GM12878 (cell line): ENCODE results near the gene GFRA1. TPM values are rescaled to one million over a fixed set of nuclear protein-coding genes. Genes with fewer than 3 reads are reported as not detected.

Source experiments
- ATAC-seq: fragments of 200-7000 bp; cut with Tn5 transposase; 3 replicates; pipeline ENCODE4 v1.9.1; 2020; ENCODE audit warnings: mild to moderate bottlenecking, moderate library complexity
- BruUV-seq: library from RNA; stranded (reverse); fragments of 400-500 nt; replicated peaks from 2 replicates; lab custom pipeline; 2021; lab: Mats Ljungman, UMichigan
- CTCF ChIA-PET: fragments of 300-600 bp; sonication (Branson Sonifier 250); formaldehyde crosslinking; extraction: SDS; loops from one replicate; lab custom pipeline; 2021; ENCODE audit warnings: inconsistent platforms; lab: Yijun Ruan, JAX
- POLR2A ChIA-PET: fragments of 350-600 bp; formaldehyde crosslinking; extraction: SDS; loops from one replicate; lab custom pipeline; 2021; ENCODE audit warnings: inconsistent platforms; lab: Charles Lee
- RAD21 ChIA-PET: fragments of 300-600 bp; sonication (Branson Sonifier 250); formaldehyde crosslinking; loops from one replicate; lab custom pipeline; 2023; ENCODE audit warnings: antibody characterized with exemption; ENCODE audit not compliant: unreplicated experiment; lab: Charles Lee
- SMC1A ChIA-PET: fragments of 300-600 bp; sonication (Branson Sonifier 250); formaldehyde crosslinking; loops from one replicate; lab custom pipeline; 2023; ENCODE audit not compliant: unreplicated experiment, uncharacterized antibody; lab: Charles Lee
- DNase-seq: peaks from one replicate; pipeline ENCODE4 v3.0.0-alpha.2; 2011; ENCODE audit warnings: low read depth, low spot score
- FAIRE-seq: peaks from 3 replicates; lab custom pipeline; 2011; peaks lifted over from hg19 to GRCh38; lab: Jason Lieb, UNC
- H2AFZ ChIP-seq: 2 replicates; pipeline ENCODE4 v1.6.0; 2011; ENCODE audit warnings: low read depth, low read length, control low read depth; ENCODE audit not compliant: control insufficient read depth
- H3K27ac ChIP-seq: 2 replicates; pipeline ENCODE4 v1.5.1; 2011; ENCODE audit warnings: control low read depth; ENCODE audit not compliant: control insufficient read depth, insufficient read depth
- H3K27me3 ChIP-seq, 2 experiments: replicated peaks in 1 of 2; 2 replicates each; pipeline versions ENCODE4 v1.6.0 to v1.6.1; 2011; ENCODE audit warnings: low read length in 1 of 2; ENCODE audit not compliant: control insufficient read depth in 2 of 2, insufficient read depth in 2 of 2
- H3K36me3 ChIP-seq, 2 experiments: 2 replicates each; pipeline ENCODE4 v1.5.1; 2011; ENCODE audit warnings: low read length in 1 of 2; ENCODE audit not compliant: control insufficient read depth in 2 of 2, insufficient read depth in 2 of 2
- H3K4me1 ChIP-seq: 2 replicates; pipeline ENCODE4 v1.6.1; 2011; ENCODE audit warnings: mild to moderate bottlenecking, low read length, moderate library complexity, mixed read lengths; ENCODE audit not compliant: control insufficient read depth, insufficient read depth
- H3K4me2 ChIP-seq: 2 replicates; pipeline ENCODE4 v1.6.0; 2011; ENCODE audit warnings: control low read depth; ENCODE audit not compliant: control insufficient read depth, insufficient read depth
- H3K4me3 ChIP-seq: fragments of 200-600 bp; sonication (generic); 2 replicates; pipeline ENCODE4 v1.5.1; 2016
- H3K79me2 ChIP-seq: 2 replicates; pipeline ENCODE4 v1.6.0; 2011; ENCODE audit warnings: low read length; ENCODE audit not compliant: control insufficient read depth, insufficient read depth
- H3K9ac ChIP-seq: 2 replicates; pipeline ENCODE4 v1.8.0; 2011; ENCODE audit warnings: low read length, control low read depth, mixed read lengths; ENCODE audit not compliant: control insufficient read depth, insufficient read depth
- H3K9me3 ChIP-seq: replicated peaks from 3 replicates; pipeline ENCODE4 v1.5.1; 2011; ENCODE audit warnings: mild to moderate bottlenecking, low read length; ENCODE audit not compliant: control insufficient read depth, insufficient read depth
- H4K20me1 ChIP-seq: 2 replicates; pipeline ENCODE4 v1.6.0; 2011; ENCODE audit not compliant: control insufficient read depth, insufficient read depth
- CHD2 ChIP-seq: IDR thresholded peaks from 2 replicates; pipeline ENCODE4 v1.6.1; 2011; ENCODE audit warnings: low read depth, low read length, improper control_type of control experiment, borderline replicate concordance
- CREM ChIP-seq: IDR thresholded peaks from 2 replicates; pipeline ENCODE4 v1.6.1; 2014; ENCODE audit warnings: antibody characterized with exemption, low read depth
- EZH2 ChIP-seq: IDR thresholded peaks from 2 replicates; pipeline ENCODE4 v1.6.1; 2012; ENCODE audit warnings: low read depth, mild to moderate bottlenecking, control low read depth, inconsistent platforms, low read length, borderline replicate concordance; ENCODE audit not compliant: control insufficient read depth
- IRF3 ChIP-seq: fragments of 450-650 bp; IDR thresholded peaks from 2 replicates; pipeline ENCODE4 v1.6.1; 2014; ENCODE audit warnings: mild to moderate bottlenecking
- JUNB ChIP-seq: IDR thresholded peaks from 2 replicates; pipeline ENCODE4 v1.6.1; 2016; ENCODE audit warnings: antibody characterized with exemption, mild to moderate bottlenecking
- RB1 ChIP-seq: fragments of 450-650 bp; formaldehyde crosslinking; IDR thresholded peaks from 2 replicates; pipeline ENCODE4 v1.6.1; 2017; ENCODE audit warnings: mild to moderate bottlenecking, borderline replicate concordance
- SMAD1 ChIP-seq: fragments of 450-650 bp; IDR thresholded peaks from 2 replicates; pipeline ENCODE4 v1.6.1; 2018; ENCODE audit warnings: mild to moderate bottlenecking, low read depth; ENCODE audit not compliant: partially characterized antibody
- YBX1 ChIP-seq: fragments of 450-650 bp; IDR thresholded peaks from 2 replicates; pipeline ENCODE4 v1.6.1; 2016; ENCODE audit warnings: antibody characterized with exemption
- YY1 ChIP-seq: IDR thresholded peaks from 2 replicates; pipeline ENCODE4 v1.6.1; 2011; ENCODE audit warnings: low read depth, mild to moderate bottlenecking, low read length
- WGBS: methylation state at CpG from one replicate; pipeline ENCODE4 v1.1.6; 2016; ENCODE audit warnings: low lambda C conversion rate; ENCODE audit not compliant: insufficient replicate concordance, insufficient coverage; ENCODE audit errors: missing lambda C conversion rate; 5-methylcytosine and 5-hydroxymethylcytosine counted together
- in situ Hi-C: fragments of 300-500 bp; cut with MboI; formaldehyde crosslinking; loops from 9 replicates; pipeline ENCODE4 v1.14.3; 2018; ENCODE audit warnings: mixed read lengths
- intact Hi-C: fragments of 100-400 bp; cut with micrococcal nuclease; formaldehyde crosslinking; loops from one replicate; pipeline ENCODE4 v1.14.2; 2022; ENCODE audit not compliant: unreplicated experiment
- polyA plus RNA-seq, 11 experiments: library from polyadenylated mRNA; depleted of rRNA in 4 of 11; unstranded in 6 of 11; stranded (reverse) in 5 of 11; fragments of >200 nt; fragmentation: Nextera tagmentation in 4 of 11; fragmentation: Illumina TruSeq in 1 of 11; extraction: Ambion mirVana in 4 of 11; extraction: Trizol in 1 of 11; gene quantifications; 1 replicate in 1 of 11; 2 replicates in 10 of 11; pipeline versions ENCODE4 v1.2.1 to v1.2.3, GENCODE V29; 2011 to 2016; ENCODE audit warnings: inconsistent platforms in 2 of 11, missing spikeins in 2 of 11, low read depth in 1 of 11
- total RNA-seq, 4 experiments: library from RNA; depleted of rRNA in 3 of 4; stranded (reverse); fragments of >200 nt in 3 of 4; fragmentation: Illumina TruSeq in 1 of 4; extraction: Trizol in 1 of 4; gene quantifications; 2 replicates each; pipeline versions ENCODE4 v1.2.1 to v1.2.3, GENCODE V29; 2013 to 2021
- TF ChIP-seq, protein P1 (sequence below): IDR thresholded peaks from 2 replicates; pipeline ENCODE4 v1.6.1; 2012; ENCODE audit warnings: improper control_type of control experiment, low read depth, low read length; ENCODE audit not compliant: insufficient replicate concordance

The GFRA1 gene
- total and polyA plus RNA-seq, 10 of the 15 experiments (the other 5 are each of a cell fraction or from before 2014, with no cell fraction given): 0.05 to 0.19 TPM; not detected in 8

- no peak for TF ChIP-seq IRF3
- no peak for TF ChIP-seq EZH2
- no peak for TF ChIP-seq YBX1
Measured at GRCh38 chr10:116080553-116080952, 192.5 kb downstream of the GFRA1 start (continued).

GRCh38 chr10:116079355-116079754 lies 193.7 kb downstream of the GFRA1 start:
- H4K20me1 ChIP-seq: no peaks in the 10 kb centered on the region
- H3K4me1 ChIP-seq: no peaks in the 10 kb centered on the region
- H3K4me3 ChIP-seq: no peak overlapping the region
- H2AFZ ChIP-seq: no peak overlapping the region
- ChIA-PET POLR2A (no interaction called here), RAD21 (no interaction called here), CTCF (no interaction called here), SMC1A (no interaction called here)
- H3K79me2 ChIP-seq: no peaks in the 10 kb centered on the region
- no peaks in the 10 kb centered on the region for H3K9me3 ChIP-seq
- 60% methylated on average over 8 of the region's 9 CpGs for WGBS
- H3K36me3 ChIP-seq: no peaks in the 10 kb centered on the region
- no peak for DNase-seq
- no peak for ATAC-seq
- in situ Hi-C loops: no loop called here
- H3K27me3 ChIP-seq: no peaks in the 10 kb centered on the region
- H3K27ac ChIP-seq: no peak overlapping the region
- H3K4me2 ChIP-seq: no peak overlapping the region
- H3K9ac ChIP-seq: no peak overlapping the region
- intact Hi-C loops: no loop called here
- no peak for TF ChIP-seq SMAD1
- TF ChIP-seq RB1: no peak
- TF ChIP-seq, protein P1, sequence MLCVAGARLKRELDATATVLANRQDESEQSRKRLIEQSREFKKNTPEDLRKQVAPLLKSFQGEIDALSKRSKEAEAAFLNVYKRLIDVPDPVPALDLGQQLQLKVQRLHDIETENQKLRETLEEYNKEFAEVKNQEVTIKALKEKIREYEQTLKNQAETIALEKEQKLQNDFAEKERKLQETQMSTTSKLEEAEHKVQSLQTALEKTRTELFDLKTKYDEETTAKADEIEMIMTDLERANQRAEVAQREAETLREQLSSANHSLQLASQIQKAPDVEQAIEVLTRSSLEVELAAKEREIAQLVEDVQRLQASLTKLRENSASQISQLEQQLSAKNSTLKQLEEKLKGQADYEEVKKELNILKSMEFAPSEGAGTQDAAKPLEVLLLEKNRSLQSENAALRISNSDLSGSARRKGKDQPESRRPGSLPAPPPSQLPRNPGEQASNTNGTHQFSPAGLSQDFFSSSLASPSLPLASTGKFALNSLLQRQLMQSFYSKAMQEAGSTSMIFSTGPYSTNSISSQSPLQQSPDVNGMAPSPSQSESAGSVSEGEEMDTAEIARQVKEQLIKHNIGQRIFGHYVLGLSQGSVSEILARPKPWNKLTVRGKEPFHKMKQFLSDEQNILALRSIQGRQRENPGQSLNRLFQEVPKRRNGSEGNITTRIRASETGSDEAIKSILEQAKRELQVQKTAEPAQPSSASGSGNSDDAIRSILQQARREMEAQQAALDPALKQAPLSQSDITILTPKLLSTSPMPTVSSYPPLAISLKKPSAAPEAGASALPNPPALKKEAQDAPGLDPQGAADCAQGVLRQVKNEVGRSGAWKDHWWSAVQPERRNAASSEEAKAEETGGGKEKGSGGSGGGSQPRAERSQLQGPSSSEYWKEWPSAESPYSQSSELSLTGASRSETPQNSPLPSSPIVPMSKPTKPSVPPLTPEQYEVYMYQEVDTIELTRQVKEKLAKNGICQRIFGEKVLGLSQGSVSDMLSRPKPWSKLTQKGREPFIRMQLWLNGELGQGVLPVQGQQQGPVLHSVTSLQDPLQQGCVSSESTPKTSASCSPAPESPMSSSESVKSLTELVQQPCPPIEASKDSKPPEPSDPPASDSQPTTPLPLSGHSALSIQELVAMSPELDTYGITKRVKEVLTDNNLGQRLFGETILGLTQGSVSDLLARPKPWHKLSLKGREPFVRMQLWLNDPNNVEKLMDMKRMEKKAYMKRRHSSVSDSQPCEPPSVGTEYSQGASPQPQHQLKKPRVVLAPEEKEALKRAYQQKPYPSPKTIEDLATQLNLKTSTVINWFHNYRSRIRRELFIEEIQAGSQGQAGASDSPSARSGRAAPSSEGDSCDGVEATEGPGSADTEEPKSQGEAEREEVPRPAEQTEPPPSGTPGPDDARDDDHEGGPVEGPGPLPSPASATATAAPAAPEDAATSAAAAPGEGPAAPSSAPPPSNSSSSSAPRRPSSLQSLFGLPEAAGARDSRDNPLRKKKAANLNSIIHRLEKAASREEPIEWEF: no peak
- no peak for TF ChIP-seq CHD2
- TF ChIP-seq YY1: no peak
- no peak for TF ChIP-seq CREM
- no peak for TF ChIP-seq JUNB
- BruUV-seq: no TSS peak
- no peak for FAIRE-seq
